AG04449 (cell line): ENCODE data around the gene HAVCR2.

ENCODE experiments used
- CTCF ChIA-PET: fragments of 350-600 bp; formaldehyde crosslinking; extraction: SDS; loops from one replicate; lab custom pipeline; 2021; ENCODE audit warnings: antibody characterized with exemption; lab: Yijun Ruan, JAX
- POLR2A ChIA-PET: fragments of 400-600, 350-600 bp; formaldehyde crosslinking; extraction: SDS; loops from one replicate; lab custom pipeline; 2020; ENCODE audit warnings: antibody characterized with exemption, inconsistent platforms; lab: Yijun Ruan, JAX
- DNase-seq: peaks from one replicate; pipeline ENCODE4 v3.0.0-alpha.2; 2010; ENCODE audit warnings: low read depth, low spot score
- H3K4me3 ChIP-seq: 2 replicates; pipeline ENCODE4 v1.5.1; 2011; ENCODE audit warnings: low read depth, mild to moderate bottlenecking, control low read depth, low read length
- TF ChIP-seq, protein P1 (sequence below): IDR thresholded peaks from one replicate; pipeline ENCODE4 v1.5.1; 2011; ENCODE audit warnings: mild to moderate bottlenecking, moderate library complexity, low read length, control low read depth, inconsistent platforms; ENCODE audit not compliant: insufficient read depth; ENCODE audit errors: missing control alignments

HAVCR2 gene

DNA sequence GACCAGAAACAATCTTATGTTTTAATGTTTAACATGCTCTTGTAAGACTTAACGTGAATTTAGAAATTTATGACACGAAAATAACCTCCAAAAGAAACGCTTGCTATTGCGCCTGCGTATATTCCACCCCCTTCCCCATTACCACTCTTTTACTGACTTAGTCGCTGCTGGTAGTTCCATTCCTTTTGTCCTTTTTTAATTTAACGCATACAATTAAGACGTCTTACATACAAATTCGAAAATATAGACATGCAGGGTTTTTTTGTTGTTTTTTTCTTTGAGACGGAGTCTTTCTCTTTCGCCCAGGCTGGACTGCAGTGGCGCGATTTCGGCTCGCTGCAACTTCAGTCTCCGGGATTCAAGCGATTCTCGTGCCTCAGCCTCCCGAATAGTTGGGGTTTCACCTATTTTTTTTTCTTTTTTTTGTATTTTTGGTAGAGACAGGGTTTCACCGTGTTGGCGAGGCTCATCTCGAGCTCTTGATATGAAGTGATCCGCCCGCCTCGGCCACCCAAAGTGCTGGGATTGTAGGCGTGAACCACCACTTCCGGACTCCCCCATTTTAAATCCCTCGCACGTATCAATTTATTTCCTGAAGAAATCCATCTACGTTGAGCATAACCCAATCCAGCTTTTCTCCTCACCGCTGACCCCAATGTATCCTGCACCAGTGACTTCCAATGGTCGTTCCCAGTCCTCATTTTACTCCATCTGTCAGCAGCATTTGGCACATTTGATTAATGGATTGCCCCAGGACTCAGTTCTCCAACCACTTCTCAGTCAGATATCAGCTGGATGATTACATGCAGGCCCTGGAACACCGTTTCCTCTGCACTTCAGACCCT lies 34.5 kb upstream of the HAVCR2 start:
- ChIA-PET CTCF (interaction anchor here (0.9 to 2.8 kb wide), 4 partner anchors 10 to 166 kb away, joined by 3 to 22 read pairs (median 4); no protein-coding TSS in a partner anchor), POLR2A (interaction anchor here (0.7 kb wide), 2 partner anchors 110 to 1419 kb away, joined by 3 to 4 read pairs; no protein-coding TSS in a partner anchor)
- TF ChIP-seq, protein P1, sequence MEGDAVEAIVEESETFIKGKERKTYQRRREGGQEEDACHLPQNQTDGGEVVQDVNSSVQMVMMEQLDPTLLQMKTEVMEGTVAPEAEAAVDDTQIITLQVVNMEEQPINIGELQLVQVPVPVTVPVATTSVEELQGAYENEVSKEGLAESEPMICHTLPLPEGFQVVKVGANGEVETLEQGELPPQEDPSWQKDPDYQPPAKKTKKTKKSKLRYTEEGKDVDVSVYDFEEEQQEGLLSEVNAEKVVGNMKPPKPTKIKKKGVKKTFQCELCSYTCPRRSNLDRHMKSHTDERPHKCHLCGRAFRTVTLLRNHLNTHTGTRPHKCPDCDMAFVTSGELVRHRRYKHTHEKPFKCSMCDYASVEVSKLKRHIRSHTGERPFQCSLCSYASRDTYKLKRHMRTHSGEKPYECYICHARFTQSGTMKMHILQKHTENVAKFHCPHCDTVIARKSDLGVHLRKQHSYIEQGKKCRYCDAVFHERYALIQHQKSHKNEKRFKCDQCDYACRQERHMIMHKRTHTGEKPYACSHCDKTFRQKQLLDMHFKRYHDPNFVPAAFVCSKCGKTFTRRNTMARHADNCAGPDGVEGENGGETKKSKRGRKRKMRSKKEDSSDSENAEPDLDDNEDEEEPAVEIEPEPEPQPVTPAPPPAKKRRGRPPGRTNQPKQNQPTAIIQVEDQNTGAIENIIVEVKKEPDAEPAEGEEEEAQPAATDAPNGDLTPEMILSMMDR = no peak
- DNase-seq = no peak
- H3K4me3 ChIP-seq = peak overlapping the region; percentile 97

- ChIA-PET POLR2A (interaction anchor here (0.7 kb wide), 2 partner anchors 111 to 1418 kb away, joined by 3 to 4 read pairs; no protein-coding TSS in a partner anchor), CTCF (interaction anchor here (0.9 to 2.8 kb wide), 3 partner anchors 9 to 166 kb away, joined by 3 to 22 read pairs (median 4); no protein-coding TSS in a partner anchor)
- H3K4me3 ChIP-seq = peak within 1 kb of the TSS; percentile 97
- TF ChIP-seq, protein P1 = no peak
- peak; percentile 96 for DNase-seq
Measured at GRCh38 chr5:157142317-157143126, 33.7 kb upstream of the HAVCR2 start, which contains the start of gene MED7. TSS of gene MED7 (minus strand) at chr5:157142865. CDS start at chr5:157139431, 3,434 bp downstream.

DNA sequence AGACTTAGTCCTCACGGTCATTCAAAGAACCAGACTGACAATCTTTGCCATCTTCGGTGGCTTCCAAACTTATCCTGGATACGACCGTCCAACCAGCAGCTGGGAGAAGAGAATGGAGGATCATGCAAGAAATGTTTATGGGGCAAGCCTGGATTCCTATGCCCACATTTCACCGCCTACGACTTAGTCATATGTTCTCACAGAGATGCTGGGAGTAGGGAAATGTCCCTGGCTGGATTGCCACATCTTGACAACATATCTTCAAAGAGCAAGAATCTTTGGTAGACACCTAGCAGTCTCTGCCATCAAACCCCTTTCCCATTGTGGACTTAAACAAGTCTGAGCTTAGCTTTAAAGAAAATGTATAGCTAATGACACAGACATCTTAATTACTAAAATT lies 28.8 kb upstream of the HAVCR2 start:
- POLR2A ChIA-PET = no interaction called here
- no peak overlapping the region for H3K4me3 ChIP-seq
- CTCF ChIA-PET = interaction anchor here (3.2 kb wide), 1 partner anchor 11 kb away, joined by 13 read pairs; no protein-coding TSS in a partner anchor
- no peak for DNase-seq
- TF ChIP-seq, protein P1 = no peak

- CTCF ChIA-PET = interaction anchor here (0.9 to 3.8 kb wide), 9 partner anchors 10 to 1993 kb away, joined by 3 to 22 read pairs (median 4); partner anchors contain the start of gene MED7
- TF ChIP-seq, protein P1 = no peak
- POLR2A ChIA-PET = no interaction called here
- no peak for DNase-seq
- H3K4me3 ChIP-seq = no peak overlapping the region
Measured at GRCh38 chr5:157132281-157132612, 23.4 kb upstream of the HAVCR2 start.

- ChIA-PET POLR2A (no interaction called here), CTCF (interaction anchor here (1.1 to 1.7 kb wide), 2 partner anchors 279 to 1431 kb away, joined by 3 to 4 read pairs; no protein-coding TSS in a partner anchor)
- DNase-seq = no peak
- TF ChIP-seq, protein P1 = no peak
- H3K4me3 ChIP-seq = no peak overlapping the region
Measured at GRCh38 chr5:157130925-157131324, 22.1 kb upstream of the HAVCR2 start.

GRCh38 chr5:157121709-157122108 lies 12.9 kb upstream of the HAVCR2 start:
- DNase-seq = no peak
- CTCF ChIA-PET = no interaction called here
- H3K4me3 ChIP-seq = no peak overlapping the region
- POLR2A ChIA-PET = no interaction called here
- TF ChIP-seq, protein P1 = no peak
